ENCODE measurements around the gene GMDS. TPM values are rescaled to one million over a fixed set of nuclear protein-coding genes. Genes with fewer than 3 reads are reported as not detected.

The GMDS gene
- total and polyA plus RNA-seq, 2 of the 4 experiments (the other 2 are of a cell fraction), result 7.3 to 21.9 TPM

GRCh38 chr6:1697688-1698351 lies 547.6 kb downstream of the GMDS start:
- Histone ChIP-seq H4K8ac (ENCODE audit: low read depth in 2 of 2, low read length in 2 of 2) (no peak overlapping the region), H3K27ac (ENCODE audit: insufficient read depth, low read length) (no peak overlapping the region), H2AK9ac (replicated peaks; ENCODE audit: low read depth, low read length, poor library complexity) (no peak overlapping the region), H3K9me3 (ENCODE audit: control insufficient read depth, insufficient read depth, low read length) (peaks cover 2% of the 10 kb centered on the region; the same call in 1 of the 2 replicates), H3K27me3 (ENCODE audit: control insufficient read depth, insufficient read depth, low read length) (no peaks in the 10 kb centered on the region), H4K20me1 (ENCODE audit: insufficient read depth, low read length) (no peaks in the 10 kb centered on the region), H2BK20ac (ENCODE audit: low read depth, low read length) (no peak overlapping the region), H2AFZ (replicated peaks; ENCODE audit: low read length, poor library complexity) (no peak overlapping the region), H3K79me1 (ENCODE audit: low read depth in 1 of 2, low read length in 2 of 2) (0 out of 4 replicates have a peak, but pooled peaks cover 0 to 4% of the 10 kb centered on the region in 2 experiments), H3K4me2 (ENCODE audit: low read depth, low read length) (no peak overlapping the region), H2BK5ac (ENCODE audit: low read depth, low read length, poor library complexity, severe bottlenecking) (no peak overlapping the region), H4K91ac (ENCODE audit: insufficient read depth, low read depth, low read length) (peak overlapping the region; percentile 38; the same call in 1 of the 2 replicates), H4K5ac (ENCODE audit: low read depth, low read length) (no peak overlapping the region), H3K9ac (ENCODE audit: low read depth, low read length) (no peak overlapping the region), H3K23ac (ENCODE audit: low read depth, low read length) (no peak overlapping the region), H3K4me1 (ENCODE audit: control insufficient read depth, insufficient read depth, low read length) (peaks cover 16% of the 10 kb centered on the region), H2AK5ac (ENCODE audit: low read depth, low read length) (no peak overlapping the region), H3K14ac (replicated peaks; ENCODE audit: low read depth, low read length) (no peak overlapping the region), H2BK120ac (ENCODE audit: low read depth, low read length) (no peak overlapping the region), H3K4me3 (ENCODE audit: insufficient read depth, low read depth, low read length) (no peak overlapping the region), H2BK15ac (ENCODE audit: low read depth, low read length) (peak overlapping the region; percentile 21; the same call in 1 of the 3 replicates), H3K18ac (ENCODE audit: low read depth, low read length) (no peak overlapping the region), H3K4ac (ENCODE audit: low read depth, low read length) (no peak overlapping the region), H3K36me3 (ENCODE audit: control insufficient read depth, insufficient read depth, low read length) (no peaks in the 10 kb centered on the region), H3K9me1 (ENCODE audit: insufficient read depth, low read length) (peaks cover 16% of the 10 kb centered on the region), H3K56ac (ENCODE audit: extremely low read depth, insufficient read depth, low read length) (no peak overlapping the region)
- POLR2A ChIA-PET (ENCODE audit: unreplicated experiment), result no interaction called here
- in situ Hi-C loops (cut with MboI; ENCODE audit: low sequenced_read_pairs), result no loop called here
- dilution Hi-C loops (cut with HindIII; ENCODE audit: low sequenced_read_pairs, unreplicated experiment), result no loop called here
- no peak for DNase-seq
- 97% methylated on average over 5 of the region's 10 CpGs; no CpG with 5 or more reads in 1 of the 2 experiments for WGBS, 2 experiments (ENCODE audit: extremely low coverage in 2 of 2, insufficient read length in 1 of 2)
- no peak for ATAC-seq (ENCODE audit: low read depth)
- no TSS peak for BruUV-seq (replicated peaks)
- CTCF ChIA-PET, result interaction anchor here (1.1 kb wide), 1 partner anchor 10 kb away, joined by 3 read pairs; no protein-coding TSS in a partner anchor
- no peak for TF ChIP-seq SMC3 (IDR thresholded peaks at IDR 0.05; ENCODE audit: low read depth, low read length)
- TF ChIP-seq RFX5 (IDR thresholded peaks at IDR 0.05; ENCODE audit: low read depth, low read length), result no peak
- no peak for TF ChIP-seq BHLHE40 (IDR thresholded peaks at IDR 0.05; ENCODE audit: low read depth, low read length)
- no peak for TF ChIP-seq MAZ (IDR thresholded peaks at IDR 0.05; ENCODE audit: borderline replicate concordance, low read depth, low read length)
- TF ChIP-seq CEBPB (IDR thresholded peaks at IDR 0.05; ENCODE audit: low read depth, low read length), result no peak
- intact Hi-C loops (cut with micrococcal nuclease), result no loop called here
